HepG2 (cell line): ENCODE measurements around the gene BBS1. TPM values are rescaled to one million over a fixed set of nuclear protein-coding genes. Genes with fewer than 3 reads are reported as not detected.

ENCODE experiments used
- ATAC-seq: fragments of 200-7000 bp; cut with Tn5 transposase; 3 replicates; pipeline ENCODE4 v1.9.1; 2020; ENCODE audit warnings: mild to moderate bottlenecking, moderate library complexity
- BruUV-seq: library from RNA; stranded (reverse); fragments of 400-500 nt; replicated peaks from 2 replicates; lab custom pipeline; 2021; lab: Mats Ljungman, UMichigan
- CTCF ChIA-PET: fragments of 300-600 bp; formaldehyde crosslinking; extraction: SDS; loops from one replicate; lab custom pipeline; 2021; ENCODE audit warnings: low total read pairs, inconsistent platforms, low intra/inter-chr PET ratio; lab: Yijun Ruan, JAX
- POLR2A ChIA-PET: fragments of 350-600 bp; sonication (Branson Sonifier 250); formaldehyde crosslinking; loops from one replicate; lab custom pipeline; 2020; ENCODE audit warnings: antibody characterized with exemption, inconsistent platforms; lab: Yijun Ruan, JAX
- DNase-seq: peaks from one replicate; pipeline ENCODE4 v3.0.0-alpha.2; 2015; ENCODE audit warnings: low spot score
- FAIRE-seq: peaks from 3 replicates; lab custom pipeline; 2011; peaks lifted over from hg19 to GRCh38; lab: Jason Lieb, UNC
- H2AFZ ChIP-seq: one replicate; pipeline ENCODE4 v1.6.1; 2011; ENCODE audit warnings: low read length, inconsistent platforms
- H3K27ac ChIP-seq: fragments of 300-600 bp; 3 replicates; pipeline ENCODE4 v1.8.0; 2011; ENCODE audit warnings: mixed run types, mild to moderate bottlenecking, mixed read lengths, low read length, inconsistent platforms; ENCODE audit not compliant: insufficient read depth; ENCODE audit errors: extremely low read length
- H3K27me3 ChIP-seq, 2 experiments: fragments of 200-600 bp in 1 of 2; 2 replicates in 1 of 2; 3 replicates in 1 of 2; pipeline versions ENCODE4 v1.6.0 to v1.8.0; 2011; ENCODE audit warnings: low read length in 2 of 2, mild to moderate bottlenecking in 2 of 2, moderate library complexity in 2 of 2, inconsistent platforms in 1 of 2; ENCODE audit not compliant: insufficient read depth in 2 of 2, control insufficient read depth in 1 of 2
- H3K36me3 ChIP-seq, 2 experiments: fragments of 200-600 bp in 1 of 2; replicated peaks in 1 of 2; 2 replicates in 1 of 2; 3 replicates in 1 of 2; pipeline versions ENCODE4 v1.5.1 to v1.8.0; 2011; ENCODE audit warnings: low read length in 2 of 2, inconsistent platforms in 1 of 2; ENCODE audit not compliant: insufficient read depth in 2 of 2, control insufficient read depth in 1 of 2
- H3K4me1 ChIP-seq: 2 replicates; pipeline ENCODE4 v1.5.1; 2012; ENCODE audit warnings: low read length, inconsistent platforms; ENCODE audit not compliant: insufficient read depth
- H3K4me2 ChIP-seq: 2 replicates; pipeline ENCODE4 v1.6.0; 2011; ENCODE audit warnings: low read depth, low read length, inconsistent platforms
- H3K4me3 ChIP-seq, 3 experiments: fragments of 200-600 bp in 1 of 3; sonication (generic), shearing (Covaris generic) in 1 of 3; replicated peaks in 1 of 3; 2 replicates each; pipeline ENCODE4 v1.5.1; 2011 to 2016; ENCODE audit warnings: low read length in 3 of 3, inconsistent platforms in 2 of 3, low read depth in 2 of 3, mild to moderate bottlenecking in 2 of 3, control low read depth in 1 of 3, mixed read lengths in 1 of 3; ENCODE audit not compliant: insufficient read depth in 1 of 3
- H3K79me2 ChIP-seq: one replicate; pipeline ENCODE4 v1.6.1; 2011; ENCODE audit warnings: low read length, inconsistent platforms; ENCODE audit not compliant: insufficient read depth
- H3K9ac ChIP-seq: 2 replicates; pipeline ENCODE4 v1.6.0; 2011; ENCODE audit warnings: mild to moderate bottlenecking, low read depth, low read length, inconsistent platforms; ENCODE audit not compliant: insufficient read depth
- H3K9me3 ChIP-seq: 2 replicates; pipeline ENCODE4 v1.5.1; 2012; ENCODE audit warnings: mild to moderate bottlenecking, low read length
- H4K20me1 ChIP-seq: 2 replicates; pipeline ENCODE4 v1.6.0; 2011; ENCODE audit warnings: inconsistent platforms, mild to moderate bottlenecking, low read length, moderate library complexity; ENCODE audit not compliant: insufficient read depth
- ADNP ChIP-seq: sonication (generic); formaldehyde crosslinking; IDR thresholded peaks from 2 replicates; pipeline ENCODE4 v1.4.0; 2020; ENCODE audit warnings: missing genetic modification reagents
- ASH2L ChIP-seq: fragments of 300-600, 200-600 bp; sonication (generic); IDR thresholded peaks from 2 replicates; pipeline ENCODE4 v1.7.0; 2017; ENCODE audit warnings: low read depth, mild to moderate bottlenecking, moderate library complexity, mixed read lengths, low read length; ENCODE audit not compliant: insufficient read length
- CEBPG ChIP-seq: IDR thresholded peaks from 2 replicates; pipeline ENCODE4 v1.6.1; 2016
- CHD2 ChIP-seq: IDR thresholded peaks from 2 replicates; pipeline ENCODE4 v1.6.1; 2011; ENCODE audit warnings: low read depth, low read length, improper control_type of control experiment
- DR1 ChIP-seq: sonication (generic); formaldehyde crosslinking; IDR thresholded peaks from 2 replicates; pipeline ENCODE4 v1.8.0; 2021; ENCODE audit warnings: mild to moderate bottlenecking, missing genetic modification reagents, inconsistent platforms
- HDAC2 ChIP-seq: sonication (generic); formaldehyde crosslinking; IDR thresholded peaks from 2 replicates; pipeline ENCODE4 v1.4.0; 2020; ENCODE audit warnings: missing genetic modification reagents
- HMGXB4 ChIP-seq, 2 experiments: sonication (generic) in 1 of 2; formaldehyde crosslinking in 1 of 2; IDR thresholded peaks; 2 replicates each; pipeline versions ENCODE4 v1.4.0 to v1.6.1; 2018 to 2020; ENCODE audit warnings: missing genetic modification reagents in 2 of 2, borderline replicate concordance in 1 of 2, low read depth in 1 of 2, mild to moderate bottlenecking in 1 of 2, missing biosample characterization in 1 of 2
- KMT2A ChIP-seq: sonication (generic); formaldehyde crosslinking; IDR thresholded peaks from 2 replicates; pipeline ENCODE4 v1.4.0; 2020; ENCODE audit warnings: missing genetic modification reagents
- MAZ ChIP-seq, 2 experiments: sonication (generic) in 1 of 2; formaldehyde crosslinking in 1 of 2; IDR thresholded peaks; 2 replicates each; pipeline versions ENCODE4 v1.5.0 to v1.6.1; 2012 to 2020; ENCODE audit warnings: low read depth in 2 of 2, mild to moderate bottlenecking in 2 of 2, borderline replicate concordance in 1 of 2, improper control_type of control experiment in 1 of 2, low read length in 1 of 2, missing genetic modification reagents in 1 of 2, moderate library complexity in 1 of 2
- MXI1 ChIP-seq: IDR thresholded peaks from 3 replicates; pipeline ENCODE4 v1.6.1; 2012; ENCODE audit warnings: low read depth, low read length, inconsistent platforms, borderline replicate concordance
- RAD21 ChIP-seq: fragments of 450-650 bp; formaldehyde crosslinking; IDR thresholded peaks from 2 replicates; pipeline ENCODE4 v1.5.0; 2020; ENCODE audit warnings: mild to moderate bottlenecking
- SOX13 ChIP-seq, 3 experiments: fragments of 450-650 bp in 1 of 3; sonication (generic) in 1 of 3; formaldehyde crosslinking in 1 of 3; IDR thresholded peaks in 2 of 3; conservative IDR thresholded peaks in 1 of 3; 2 replicates each; pipeline versions ENCODE4 v1.5.0 to v1.6.1; 2016 to 2020; ENCODE audit warnings: antibody characterized with exemption in 1 of 3, mild to moderate bottlenecking in 1 of 3, missing compliant biosample characterization in 1 of 3, missing genetic modification reagents in 1 of 3, moderate library complexity in 1 of 3
- SOX6 ChIP-seq, 2 experiments: fragments of 450-650 bp in 1 of 2; sonication (generic) in 1 of 2; formaldehyde crosslinking in 1 of 2; IDR thresholded peaks; 2 replicates each; pipeline versions ENCODE4 v1.4.0 to v1.6.1; 2017 to 2020; ENCODE audit warnings: antibody characterized with exemption in 1 of 2, mild to moderate bottlenecking in 1 of 2, missing genetic modification reagents in 1 of 2
- U2AF2 ChIP-seq: fragments of 200-400 bp; formaldehyde crosslinking; IDR thresholded peaks from 2 replicates; pipeline ENCODE4 v1.6.1; 2017; ENCODE audit warnings: low read depth, mild to moderate bottlenecking, low read length
- ZNF33A ChIP-seq: sonication (generic); formaldehyde crosslinking; IDR thresholded peaks from 2 replicates; pipeline ENCODE4 v1.5.1; 2020; ENCODE audit warnings: missing genetic modification reagents, mild to moderate bottlenecking, moderate library complexity, borderline replicate concordance
- ZNF468 ChIP-seq: sonication (generic); formaldehyde crosslinking; IDR thresholded peaks from 2 replicates; pipeline ENCODE4 v1.8.0; 2022; ENCODE audit warnings: mild to moderate bottlenecking, moderate library complexity, missing genetic modification reagents
- ZNF543 ChIP-seq: sonication (generic); formaldehyde crosslinking; IDR thresholded peaks from 2 replicates; pipeline ENCODE4 v1.4.0; 2020; ENCODE audit warnings: mild to moderate bottlenecking, missing genetic modification reagents
- ZNF678 ChIP-seq: sonication (generic); formaldehyde crosslinking; IDR thresholded peaks from 2 replicates; pipeline ENCODE4 v1.4.0; 2020; ENCODE audit warnings: mild to moderate bottlenecking, missing genetic modification reagents
- ZNF891 ChIP-seq: sonication (generic); formaldehyde crosslinking; IDR thresholded peaks from 2 replicates; pipeline ENCODE4 v1.5.0; 2020; ENCODE audit warnings: mild to moderate bottlenecking, missing genetic modification reagents
- ZSCAN12 ChIP-seq: sonication (generic); formaldehyde crosslinking; IDR thresholded peaks from 2 replicates; pipeline ENCODE4 v1.9.0; 2021; ENCODE audit warnings: mild to moderate bottlenecking, missing genetic modification reagents
- WGBS: methylation state at CpG from one replicate; pipeline ENCODE4 v1.1.6; 2017; ENCODE audit warnings: low lambda C conversion rate; 5-methylcytosine and 5-hydroxymethylcytosine counted together
- in situ Hi-C: cut with HindIII; loops from 2 replicates; pipeline ENCODE4 v1.10.0; 2017; ENCODE audit warnings: low pct_unique_long_range_greater_than_20kb; ENCODE audit not compliant: extremely low pct_ligation_motif_present
- intact Hi-C: fragments of 100-400 bp; cut with micrococcal nuclease; formaldehyde crosslinking; loops from one replicate; pipeline ENCODE4 v1.10.0; 2022; ENCODE audit not compliant: unreplicated experiment
- polyA plus RNA-seq, 8 experiments: library from polyadenylated mRNA; depleted of rRNA in 3 of 8; stranded (reverse) in 7 of 8; unstranded in 1 of 8; fragments of >200 nt; fragmentation: Illumina TruSeq in 4 of 8; extraction: Trizol in 4 of 8; gene quantifications; 2 replicates each; pipeline versions ENCODE4 v1.2.1 to v1.2.3, GENCODE V29; 2011 to 2016; ENCODE audit warnings: low read depth in 4 of 8, missing spikeins in 1 of 8, mixed read lengths in 1 of 8; ENCODE audit not compliant: insufficient read depth in 1 of 8
- total RNA-seq, 5 experiments: library from RNA; depleted of rRNA; stranded (reverse); fragments of >200 nt; fragmentation: Illumina TruSeq; extraction: Trizol; gene quantifications; 2 replicates each; pipeline ENCODE4 v1.2.3, GENCODE V29; 2016; ENCODE audit warnings: low read depth in 1 of 5

Gene BBS1
- total and polyA plus RNA-seq, 2 of the 13 experiments (the other 11 are each of a cell fraction or from before 2014, with no cell fraction given): 11.7 to 14.1 TPM

DNA sequence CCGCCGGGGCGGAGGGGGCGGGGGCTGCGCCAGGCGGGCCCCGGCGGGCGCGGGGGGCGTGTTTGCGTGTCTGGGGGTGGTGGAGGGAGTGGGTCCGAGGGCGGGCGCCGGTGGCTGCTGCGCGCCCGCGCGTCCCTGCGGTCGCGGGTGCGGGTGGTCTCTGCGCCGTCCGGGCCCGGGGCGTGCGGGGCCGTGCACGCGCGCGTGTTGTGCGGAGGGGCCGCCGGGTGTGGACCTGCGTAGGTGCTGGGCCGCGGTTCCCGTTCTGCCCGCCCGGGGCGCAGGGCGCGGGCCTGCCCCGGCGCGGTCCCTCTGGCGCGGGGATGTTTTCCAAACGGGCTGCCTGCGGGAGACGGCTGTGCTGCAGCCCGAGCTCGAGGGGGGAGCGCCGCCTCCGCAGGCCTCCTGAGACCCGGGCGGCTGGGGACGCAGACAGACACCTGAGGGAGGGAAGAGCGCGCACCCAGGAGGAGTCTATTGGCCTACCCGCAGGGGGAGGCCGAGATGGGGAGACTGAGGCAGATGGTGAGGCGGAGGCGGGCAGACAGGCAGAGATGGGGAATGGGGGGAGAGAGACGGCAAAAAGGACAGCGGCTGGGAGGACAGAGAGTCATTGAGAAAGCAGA, 43.3 kb upstream of the BBS1 start (continued):
- TF ChIP-seq ZNF678 (CRISPR knock-in tag) (no peak), ADNP (CRISPR knock-in tag) (no peak), ASH2L (no peak), ZNF543 (no peak), MAZ (IDR thresholded peaks at IDR 0.05; ENCODE audit: borderline replicate concordance, low read depth, low read length) (no peak), MAZ (CRISPR knock-in tag; IDR thresholded peaks at IDR 0.05; ENCODE audit: low read depth) (peak; percentile 75; the same call in 1 of the 2 replicates), ZNF891 (CRISPR knock-in tag) (peak; percentile 28; the same call in 1 of the 2 replicates)

- ATAC-seq (peak; percentile 59), FAIRE-seq (no peak), DNase-seq (no peak)
- 54% methylated on average over 3 of the region's 6 CpGs for WGBS
- Histone ChIP-seq H2AFZ (no peak overlapping the region), H4K20me1 (no peaks in the 10 kb centered on the region; the same call in 1 of the 2 replicates), H3K9me3 (no peaks in the 10 kb centered on the region), H3K79me2 (no peaks in the 10 kb centered on the region), H3K4me2 (peak overlapping the region; percentile 88), H3K27ac (no peak overlapping the region), H3K27me3 (peaks cover 0 to 12% of the 10 kb centered on the region in 2 experiments; a peak in 3 of 5 replicates), H3K36me3 (no peaks in the 10 kb centered on the region; a peak in 2 of 5 replicates), H3K4me3 (peak overlapping the region; percentile 77 to 87 (median 84)), H3K9ac (peak overlapping the region; percentile 68; the same call in 1 of the 2 replicates), H3K4me1 (peaks cover 26% of the 10 kb centered on the region)
- intact Hi-C loops: no loop called here
- in situ Hi-C loops: no loop called here
- ChIA-PET POLR2A (interaction anchor here (0.5 to 3.4 kb wide), 3 partner anchors 10 to 877 kb away, joined by 3 to 48 read pairs (median 4); partner anchors contain the start of gene DPP3), CTCF (no interaction called here)
- BruUV-seq: TSS peak; percentile 57
- TF ChIP-seq U2AF2 (no peak), HMGXB4 (CRISPR knock-in tag; IDR thresholded peaks at IDR 0.05; ENCODE audit: borderline replicate concordance in 1 of 2, low read depth in 1 of 2) (0 out of 4 replicates have a peak, but pooled peaks of 1 of the 2 experiments have one; percentile 11), ZNF33A (CRISPR knock-in tag) (no peak), CEBPG (CRISPR knock-in tag) (no peak), SOX6 (IDR thresholded peaks at IDR 0.05) (no peak), SOX6 (CRISPR knock-in tag; IDR thresholded peaks at IDR 0.05) (no peak), MXI1 (peak; percentile 54; the same call in 1 of the 3 replicates), CHD2 (no peak), SOX13 (IDR thresholded peaks at IDR 0.05) (no peak), SOX13 (CRISPR knock-in tag; conservative IDR thresholded peaks at IDR 0.05 in 1 of 2, IDR thresholded peaks at IDR 0.05 in 1 of 2) (no peak), ZSCAN12 (CRISPR knock-in tag) (no peak), RAD21 (CRISPR knock-in tag) (no peak), KMT2A (CRISPR knock-in tag) (no peak), DR1 (CRISPR knock-in tag) (no peak), HDAC2 (CRISPR knock-in tag) (no peak), ZNF468 (CRISPR knock-in tag) (no peak)
Observed at GRCh38 chr11:66467756-66468155, 42.7 kb upstream of the BBS1 start.
